Tibial nerve (tissue), 4 donors: ENCODE results near the gene ZCCHC24. TPM values are rescaled to one million over a fixed set of nuclear protein-coding genes. Genes with fewer than 3 reads are reported as not detected.

Experiments used
- DNase-seq, 2 donors: peaks; one replicate each; pipeline ENCODE4 v3.0.0-alpha.2; 2019; ENCODE audit warnings: low spot score in 2 of 2
- H3K27ac ChIP-seq, 4 donors: fragments of 200-600 bp; sonication (generic) in 3 of 4; one replicate each; pipeline ENCODE4 v1.5.1; 2017 to 2019; ENCODE audit warnings: mild to moderate bottlenecking in 1 of 4
- H3K27me3 ChIP-seq, 2 donors: fragments of 200-600 bp; sonication (generic) in 1 of 2; one replicate each; pipeline versions ENCODE4 v1.5.1 to v1.6.0; 2017 to 2019
- H3K36me3 ChIP-seq, 3 donors: fragments of 200-600 bp; sonication (generic); one replicate each; pipeline ENCODE4 v1.5.1; 2018 to 2019
- H3K4me1 ChIP-seq, 4 donors: fragments of 200-600 bp; sonication (generic) in 3 of 4; one replicate each; pipeline ENCODE4 v1.5.1; 2017 to 2019
- H3K4me3 ChIP-seq, 4 donors: fragments of 200-600 bp; sonication (generic) in 3 of 4; one replicate each; pipeline ENCODE4 v1.5.1; 2017 to 2019; ENCODE audit warnings: mild to moderate bottlenecking in 1 of 4, moderate library complexity in 1 of 4
- H3K9me3 ChIP-seq, 4 donors: fragments of 200-600 bp; sonication (generic) in 3 of 4; one replicate each; pipeline ENCODE4 v1.5.1; 2017 to 2019
- CTCF ChIP-seq, 5 experiments: fragments of 200-600 bp in 3 of 5; fragments of 450-650 bp in 2 of 5; sonication (generic) in 3 of 5; IDR thresholded peaks; one replicate each; pipeline ENCODE4 v1.5.1; 2016 to 2019; ENCODE audit warnings: antibody characterized with exemption in 5 of 5, mild to moderate bottlenecking in 3 of 5, moderate library complexity in 2 of 5
- EP300 ChIP-seq, 2 donors: sonication (generic); formaldehyde crosslinking; IDR thresholded peaks; one replicate each; pipeline ENCODE4 v1.6.1; 2017; ENCODE audit warnings: antibody characterized with exemption in 2 of 2, mild to moderate bottlenecking in 1 of 2
- POLR2A ChIP-seq, 2 donors: fragments of 450-650 bp; IDR thresholded peaks; one replicate each; pipeline ENCODE4 v1.6.1; 2017; ENCODE audit warnings: antibody characterized with exemption in 2 of 2, mild to moderate bottlenecking in 2 of 2, moderate library complexity in 2 of 2
- WGBS, 2 donors: methylation state at CpG; one replicate each; pipeline ENCODE4 v1.1.5; 2018; 5-methylcytosine and 5-hydroxymethylcytosine counted together
- total RNA-seq, 4 donors: library from RNA; depleted of rRNA; stranded (reverse); fragments of >200 nt; gene quantifications; one replicate each; pipeline ENCODE4 v1.1.0, GENCODE V29; 2016

Gene ZCCHC24
- total RNA-seq, 4 donors from 2014 or later: 122 to 165 (median 138) TPM

GRCh38 chr10:79433324-79434222 is 11.9 kb downstream of the ZCCHC24 start:
- DNase-seq: no peak
- TF ChIP-seq EP300 (IDR thresholded peaks at IDR 0.05) (no peak), POLR2A (IDR thresholded peaks at IDR 0.05) (no peak), CTCF (IDR thresholded peaks at IDR 0.05) (no peak)
- peak overlapping the region; percentile 86 to 98 (median 94) for H3K27ac ChIP-seq

GRCh38 chr10:79431891-79432831 is 13.3 kb downstream of the ZCCHC24 start:
- Histone ChIP-seq H3K36me3 (peaks cover 0 to 53% (median 0%) of the 10 kb centered on the region in 3 donors), H3K27me3 (no peaks in the 10 kb centered on the region), H3K9me3 (no peaks in the 10 kb centered on the region), H3K4me1 (peaks cover 0 to 78% (median 66%) of the 10 kb centered on the region in 4 donors), H3K27ac (peak overlapping the region; percentile 86 to 98 (median 94)), H3K4me3 (no peak overlapping the region)
- TF ChIP-seq EP300 (IDR thresholded peaks at IDR 0.05): no peak
- TF ChIP-seq POLR2A (IDR thresholded peaks at IDR 0.05): no peak
- no peak for TF ChIP-seq CTCF (IDR thresholded peaks at IDR 0.05)
- peak in 1 of 2 donors; percentile 46 for DNase-seq
- 60 to 64% methylated on average over 16 of the region's 17 CpGs for WGBS, 2 donors

More at GRCh38 chr10:79433324-79434222, 11.9 kb downstream of the ZCCHC24 start:
- Histone ChIP-seq H3K4me1 (peaks cover 0 to 90% (median 77%) of the 10 kb centered on the region in 4 donors), H3K27me3 (no peaks in the 10 kb centered on the region), H3K9me3 (no peaks in the 10 kb centered on the region), H3K4me3 (no peak overlapping the region), H3K36me3 (peaks cover 0 to 42% (median 0%) of the 10 kb centered on the region in 3 donors)
- 52 to 61% methylated on average over 12 to 13 of the region's 13 CpGs for WGBS, 2 donors

GRCh38 chr10:79431428-79431827 is 14.0 kb downstream of the ZCCHC24 start:
- Histone ChIP-seq H3K4me3 (no peak overlapping the region), H3K36me3 (peaks cover 0 to 55% (median 0%) of the 10 kb centered on the region in 3 donors), H3K27ac (peak overlapping the region in 3 of 4 donors; percentile 92 to 98 (median 97)), H3K4me1 (peaks cover 0 to 74% (median 59%) of the 10 kb centered on the region in 4 donors), H3K27me3 (no peaks in the 10 kb centered on the region), H3K9me3 (no peaks in the 10 kb centered on the region)
- DNase-seq: no peak
- whole genome bisulfite sequencing, 2 donors: 41% methylated on average over 5 of the region's 5 CpGs
- no peak for TF ChIP-seq POLR2A (IDR thresholded peaks at IDR 0.05)
- no peak for TF ChIP-seq EP300 (IDR thresholded peaks at IDR 0.05)
- no peak for TF ChIP-seq CTCF (IDR thresholded peaks at IDR 0.05)

- peaks cover 0 to 56% (median 0%) of the 10 kb centered on the region in 3 donors for H3K36me3 ChIP-seq
- no peak for TF ChIP-seq EP300 (IDR thresholded peaks at IDR 0.05)
- TF ChIP-seq CTCF (IDR thresholded peaks at IDR 0.05): no peak
- TF ChIP-seq POLR2A (IDR thresholded peaks at IDR 0.05): no peak
- DNase-seq: peak in 1 of 2 donors; percentile 3
- H3K4me3 ChIP-seq: no peak overlapping the region
- 29 to 36% methylated on average over 2 of the region's 2 CpGs for WGBS, 2 donors
- no peaks in the 10 kb centered on the region for H3K9me3 ChIP-seq
- no peaks in the 10 kb centered on the region for H3K27me3 ChIP-seq
- H3K4me1 ChIP-seq: peaks cover 0 to 69% (median 55%) of the 10 kb centered on the region in 4 donors
- peak overlapping the region in 3 of 4 donors; percentile 31 to 98 (median 97) for H3K27ac ChIP-seq
These were observed 14.5 kb downstream of the ZCCHC24 start for GRCh38 chr10:79430936-79431335.
